ENCODE data around the gene ACCSL. TPM values are rescaled to one million over a fixed set of nuclear protein-coding genes. Genes with fewer than 3 reads are reported as not detected.

The ACCSL gene
- polyA plus RNA-seq, 1 of the 3 experiments (the other 2 are of a cell fraction): not detected

GRCh38 chr11:44078794-44079193 is 31.0 kb downstream of the ACCSL start (continued):
- TF ChIP-seq USF1 (IDR thresholded peaks at IDR 0.05; ENCODE audit: borderline replicate concordance, low read depth): no peak

- Histone ChIP-seq H3K9me2 (no peaks in the 10 kb centered on the region), H2AFZ (ENCODE audit: low read depth) (no peak overlapping the region), H3K36me3 (replicated peaks in 1 of 2; ENCODE audit: control insufficient read depth in 1 of 2, insufficient read depth in 2 of 2, low read length in 1 of 2) (no peaks in the 10 kb centered on the region), H3K9me3 (no peaks in the 10 kb centered on the region), H3K4me3 (ENCODE audit: low read depth in 2 of 2, low read length in 1 of 2) (no peak overlapping the region), H4K20me1 (ENCODE audit: insufficient read depth) (no peaks in the 10 kb centered on the region), H3K9ac (no peak overlapping the region), H3K4me2 (no peak overlapping the region), H3K27me3 (ENCODE audit: insufficient read depth) (no peaks in the 10 kb centered on the region), H3K79me2 (ENCODE audit: insufficient read depth) (no peaks in the 10 kb centered on the region), H3K4me1 (ENCODE audit: control insufficient read depth in 1 of 2, insufficient read depth in 2 of 2, low read depth in 1 of 2, low read length in 1 of 2) (no peaks in the 10 kb centered on the region), H3F3A (replicated peaks; ENCODE audit: insufficient read depth) (no peaks in the 10 kb centered on the region), H3K27ac (ENCODE audit: low read depth in 2 of 2, low read length in 1 of 2) (no peak overlapping the region)
- no peak for DNase-seq
- POLR2A ChIA-PET: no interaction called here
- TF ChIP-seq RCOR1 (IDR thresholded peaks at IDR 0.05; ENCODE audit: low read length) (no peak), NFIC (IDR thresholded peaks at IDR 0.05; ENCODE audit: borderline replicate concordance) (no peak), RFX5 (IDR thresholded peaks at IDR 0.05; ENCODE audit: low read length) (no peak), TEAD4 (IDR thresholded peaks at IDR 0.05; ENCODE audit: borderline replicate concordance, insufficient read depth) (no peak), YY1 (IDR thresholded peaks at IDR 0.05; ENCODE audit: low read depth) (no peak), POLR2AphosphoS5 (IDR thresholded peaks at IDR 0.05; ENCODE audit: low read depth, low read length) (no peak), TCF12 (IDR thresholded peaks at IDR 0.05) (no peak), TAF1 (IDR thresholded peaks at IDR 0.05; ENCODE audit: borderline replicate concordance, low read depth, low read length) (no peak), USF2 (IDR thresholded peaks at IDR 0.05; ENCODE audit: borderline replicate concordance, low read depth, low read length) (no peak), REST (IDR thresholded peaks at IDR 0.05; ENCODE audit: low read depth, low read length) (no peak)
- 89% methylated on average over 5 of the region's 6 CpGs for WGBS (ENCODE audit: low lambda C conversion rate)
- CTCF ChIA-PET: interaction anchor here (1.6 kb wide), 1 partner anchor 15 kb away, joined by 10 read pairs; the partner anchor contains the start of gene EXT2
Observed at GRCh38 chr11:44079376-44079775, 31.6 kb downstream of the ACCSL start.
